Mucosa of rectum (tissue), 2 donors: ENCODE results near the gene ZNF761.
A peak's percentile ranks its signal among the peaks of the same experiment; 100 is the strongest.
"Not testable (repeated sequence)": the region's sequence is repeated elsewhere in the genome, so short reads cannot be mapped to it uniquely, and the experiment has no call there.

Experiments used
- H3K27ac ChIP-seq, 2 donors: one replicate each; pipeline ENCODE4 v1.7.0; 2013; ENCODE audit warnings: inconsistent platforms in 2 of 2, low read depth in 2 of 2, low read length in 2 of 2
- H3K27me3 ChIP-seq, 2 donors: one replicate each; pipeline ENCODE4 v1.7.0; 2013; ENCODE audit warnings: low read length in 2 of 2; ENCODE audit not compliant: control insufficient read depth in 2 of 2, insufficient read depth in 2 of 2
- H3K36me3 ChIP-seq, 2 donors: one replicate each; pipeline ENCODE4 v1.7.0; 2013; ENCODE audit warnings: low read length in 2 of 2; ENCODE audit not compliant: control insufficient read depth in 2 of 2, insufficient read depth in 2 of 2
- H3K4me1 ChIP-seq, 2 donors: one replicate each; pipeline ENCODE4 v1.7.0; 2013; ENCODE audit warnings: low read length in 2 of 2, mild to moderate bottlenecking in 1 of 2; ENCODE audit not compliant: control insufficient read depth in 2 of 2, insufficient read depth in 2 of 2
- H3K4me3 ChIP-seq, 2 donors: one replicate each; pipeline ENCODE4 v1.7.0; 2013; ENCODE audit warnings: low read length in 2 of 2
- H3K9ac ChIP-seq, 2 donors: one replicate each; pipeline ENCODE4 v1.7.0; 2013; ENCODE audit warnings: low read length in 2 of 2, low read depth in 1 of 2, mild to moderate bottlenecking in 1 of 2
- H3K9me3 ChIP-seq, 2 donors: one replicate each; pipeline ENCODE4 v1.7.0; 2013; ENCODE audit warnings: low read length in 2 of 2; ENCODE audit not compliant: control insufficient read depth in 2 of 2
- donor health status: healthy.
- donor health status: Normal muscosa, but diverticular disease.

Gene ZNF761

DNA sequence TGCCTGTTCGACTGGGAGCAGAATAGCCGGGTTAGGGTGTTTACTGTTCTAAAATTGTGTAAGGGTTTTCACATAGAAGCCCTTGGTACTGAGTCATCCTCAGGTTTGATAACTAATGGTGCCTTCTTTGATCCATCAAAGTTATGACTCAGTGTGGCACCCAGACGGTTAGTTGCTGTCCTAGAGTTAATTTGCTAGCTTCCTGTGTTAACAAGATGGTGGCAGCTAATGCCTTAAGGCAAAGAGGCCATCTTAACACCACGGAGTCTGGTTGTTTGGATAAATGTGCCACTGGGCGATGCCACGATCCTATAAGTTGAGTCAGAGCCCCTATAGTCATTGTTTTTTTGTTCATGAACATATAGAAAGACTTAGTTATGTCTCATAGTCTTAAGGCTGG is 43.7 kb downstream of the ZNF761 start:
- not testable (repeated sequence) for H3K27me3 ChIP-seq, H3K27ac ChIP-seq, H3K4me3 ChIP-seq, H3K9ac ChIP-seq, H3K4me1 ChIP-seq
- Histone ChIP-seq H3K9me3 (peaks cover 3 to 22% of the 10 kb centered on the region in 2 donors), H3K36me3 (peaks cover 17 to 28% of the 10 kb centered on the region in 2 donors)

DNA sequence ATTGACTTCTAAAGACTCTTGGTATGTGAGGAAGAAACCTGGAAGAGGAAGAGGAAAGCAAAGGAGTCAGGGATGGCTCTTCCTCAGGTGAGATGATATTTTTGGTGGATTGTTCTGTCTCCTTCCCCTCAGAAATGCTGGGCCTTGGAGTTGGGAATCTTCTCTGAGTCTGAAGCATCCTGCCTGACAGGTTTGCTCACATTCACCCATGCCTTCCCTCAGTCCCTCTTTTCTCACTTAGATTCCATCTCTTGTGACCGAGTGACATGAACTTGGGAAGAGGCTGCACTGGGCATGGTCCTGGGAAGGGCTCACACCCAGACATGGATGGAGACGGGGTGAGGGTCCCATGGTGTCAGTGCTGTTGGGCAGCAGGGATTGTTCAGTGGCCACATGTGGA is 52.0 kb downstream of the ZNF761 start:
- H3K27me3 ChIP-seq, H3K4me1 ChIP-seq, H3K4me3 ChIP-seq, H3K9ac ChIP-seq, H3K27ac ChIP-seq: not testable (repeated sequence)
- Histone ChIP-seq H3K36me3 (peaks cover 17 to 32% of the 10 kb centered on the region in 2 donors), H3K9me3 (peaks cover 18 to 29% of the 10 kb centered on the region in 2 donors)

GRCh38 chr19:53485046-53486004 is 53.5 kb downstream of the ZNF761 start:
- Histone ChIP-seq H3K27me3 (no peaks in the 10 kb centered on the region), H3K36me3 (peaks cover 27 to 36% of the 10 kb centered on the region in 2 donors), H3K9me3 (peaks cover 22 to 30% of the 10 kb centered on the region in 2 donors), H3K4me1 (no peaks in the 10 kb centered on the region), H3K27ac (no peak overlapping the region), H3K4me3 (no peak overlapping the region), H3K9ac (no peak overlapping the region)

DNA sequence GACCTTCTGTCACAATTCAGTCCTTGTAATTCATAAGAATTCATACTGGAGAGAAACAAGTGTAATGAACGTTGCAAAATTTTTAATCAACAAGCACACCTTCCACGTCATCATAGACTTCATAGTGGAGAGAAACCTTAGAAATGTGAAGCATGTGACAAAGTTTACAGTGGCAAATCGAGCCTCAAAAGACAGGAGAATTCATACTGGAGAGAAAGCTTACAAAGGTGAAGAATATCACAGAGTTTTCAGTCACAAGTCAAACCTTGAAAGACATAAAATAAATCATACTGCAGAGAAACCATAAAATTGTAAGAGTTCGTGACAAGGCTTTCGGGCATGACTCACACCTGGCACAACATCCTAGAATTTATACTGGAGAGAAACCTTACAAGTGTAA is 60.4 kb downstream of the ZNF761 start:
- Histone ChIP-seq H3K9ac (no peak overlapping the region), H3K4me1 (no peaks in the 10 kb centered on the region), H3K9me3 (peaks cover 20 to 44% of the 10 kb centered on the region in 2 donors), H3K27ac (no peak overlapping the region), H3K36me3 (peaks cover 33 to 35% of the 10 kb centered on the region in 2 donors), H3K4me3 (no peak overlapping the region), H3K27me3 (no peaks in the 10 kb centered on the region)

- H3K4me3 ChIP-seq, H3K9ac ChIP-seq, H3K27me3 ChIP-seq, H3K36me3 ChIP-seq, H3K27ac ChIP-seq, H3K4me1 ChIP-seq, H3K9me3 ChIP-seq: not testable (repeated sequence)
These were observed 65.7 kb downstream of the ZNF761 start for GRCh38 chr19:53497311-53498023.

- H3K27me3 ChIP-seq, H3K27ac ChIP-seq, H3K4me1 ChIP-seq, H3K9ac ChIP-seq, H3K9me3 ChIP-seq, H3K4me3 ChIP-seq, H3K36me3 ChIP-seq: not testable (repeated sequence)
These were observed 66.2 kb downstream of the ZNF761 start for GRCh38 chr19:53498024-53498395.

DNA sequence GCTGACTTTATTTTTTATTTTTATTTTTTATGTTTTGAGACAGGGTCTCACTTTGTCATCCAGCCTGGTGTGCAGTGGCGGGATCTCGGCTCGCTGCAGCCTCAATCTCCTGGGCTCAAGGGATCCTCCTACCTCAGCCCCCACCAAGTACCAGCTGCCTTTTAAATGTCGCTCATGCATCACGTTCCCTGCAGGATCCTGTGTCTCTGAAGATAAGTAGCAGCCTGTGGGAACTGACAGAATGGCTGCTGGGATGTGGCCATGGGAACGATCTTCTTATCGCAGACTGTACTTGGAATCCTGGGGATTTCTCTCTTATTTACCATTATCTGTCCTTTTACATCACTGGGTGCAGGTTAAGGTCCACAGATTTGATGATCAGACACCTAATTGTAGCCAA is 71.4 kb downstream of the ZNF761 start:
- H3K27ac ChIP-seq, H3K9ac ChIP-seq, H3K27me3 ChIP-seq, H3K4me1 ChIP-seq, H3K9me3 ChIP-seq, H3K36me3 ChIP-seq, H3K4me3 ChIP-seq: not testable (repeated sequence)

DNA sequence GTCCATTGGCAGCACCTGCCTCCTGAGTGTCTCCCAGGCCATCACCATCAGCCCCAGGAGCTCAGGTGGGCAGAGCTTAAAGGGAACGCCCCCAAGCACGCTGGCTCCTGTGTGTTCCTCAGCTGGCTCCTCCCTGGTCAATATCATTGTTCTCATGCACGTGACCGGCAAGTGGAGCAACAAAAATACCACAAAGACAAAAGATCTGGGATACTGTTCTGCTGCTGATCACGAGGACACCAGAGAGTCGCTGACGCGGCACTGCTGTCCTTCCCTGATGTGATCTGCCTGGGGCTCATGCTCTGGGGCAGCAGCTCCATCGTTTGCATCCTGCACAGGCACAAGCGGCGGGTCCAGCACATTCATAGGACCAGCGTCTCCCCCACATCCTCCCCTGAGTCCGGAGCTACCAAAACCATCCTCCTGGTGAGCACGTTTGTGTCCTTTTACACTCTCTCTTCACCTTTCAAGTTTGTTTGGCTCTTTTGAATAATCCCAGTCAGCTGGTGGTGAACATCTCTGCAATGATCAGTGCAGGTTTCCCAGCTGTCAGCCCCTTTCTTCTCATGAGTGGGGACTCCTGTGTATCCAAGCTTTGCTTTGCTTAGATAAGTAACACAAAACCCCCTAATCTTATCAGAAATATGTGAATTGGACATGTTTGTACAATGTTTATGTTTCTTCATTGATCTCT is 72.0 kb downstream of the ZNF761 start:
- not testable (repeated sequence) for H3K27ac ChIP-seq, H3K4me3 ChIP-seq

GRCh38 chr19:53504365-53504703 is 72.5 kb downstream of the ZNF761 start:
- H3K4me1 ChIP-seq, H3K27me3 ChIP-seq, H3K9ac ChIP-seq, H3K27ac ChIP-seq, H3K36me3 ChIP-seq, H3K9me3 ChIP-seq: not testable (repeated sequence)
- peak overlapping the region in 1 of 2 donors; percentile 48 for H3K4me3 ChIP-seq

More for the DNA sequence above, 72.0 kb downstream of the ZNF761 start:
- H3K36me3 ChIP-seq, H3K9ac ChIP-seq, H3K9me3 ChIP-seq, H3K27me3 ChIP-seq, H3K4me1 ChIP-seq: not testable (repeated sequence)

- Histone ChIP-seq H3K9ac (no peak overlapping the region), H3K9me3 (peaks cover 0 to 2% of the 10 kb centered on the region in 2 donors), H3K27me3 (no peaks in the 10 kb centered on the region), H3K27ac (no peak overlapping the region), H3K4me1 (no peaks in the 10 kb centered on the region), H3K36me3 (no peaks in the 10 kb centered on the region), H3K4me3 (no peak overlapping the region)
These were observed 73.1 kb downstream of the ZNF761 start for GRCh38 chr19:53504885-53505284.
